ENCODE measurements around the gene FGF12.

DNA sequence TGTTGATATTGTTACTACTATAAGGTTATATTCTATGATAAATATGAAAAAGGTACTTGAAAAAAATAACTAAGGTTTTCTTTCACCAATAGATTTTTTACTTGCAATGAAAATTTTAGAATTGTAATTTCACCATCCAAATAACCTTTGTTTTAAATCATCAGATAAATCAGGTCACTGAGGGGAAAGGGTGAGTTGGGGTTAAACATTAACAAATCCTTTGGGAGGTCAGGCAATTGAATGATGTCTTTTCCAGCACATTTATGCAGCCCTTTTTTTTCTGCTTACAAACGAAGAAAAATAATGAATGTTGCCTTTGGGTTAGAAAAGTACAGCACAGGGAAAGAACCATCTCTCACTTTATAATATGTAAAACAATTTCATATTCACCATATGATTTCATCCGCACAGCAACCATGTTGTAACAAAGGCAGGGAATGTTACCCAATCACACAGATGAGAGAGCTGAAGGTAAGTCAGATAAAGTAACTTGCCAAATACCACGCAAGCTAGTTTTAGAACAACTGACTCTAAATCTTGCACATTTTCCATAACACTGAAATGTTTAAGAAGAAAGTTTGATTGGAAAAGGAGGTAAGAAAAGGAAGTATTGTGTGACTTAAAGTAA, 151.3 kb downstream of the FGF12 start:
- TF ChIP-seq ZNF274 (IDR thresholded peaks at IDR 0.05; ENCODE audit: low read depth, low read length) = no peak
- TF ChIP-seq YY1 (IDR thresholded peaks at IDR 0.05; ENCODE audit: insufficient read depth, insufficient read length) = no peak
- TF ChIP-seq SUZ12 (IDR thresholded peaks at IDR 0.05; ENCODE audit: extremely low read depth, insufficient read depth, insufficient read length) = no peak
